Kidney epithelial cell (primary cell): ENCODE results near the gene NR0B1. TPM values are rescaled to one million over a fixed set of nuclear protein-coding genes. Genes with fewer than 3 reads are reported as not detected.

ENCODE experiments used
- DNase-seq: peaks from one replicate; pipeline ENCODE4 v3.0.0-alpha.2; 2010; ENCODE audit warnings: low read depth
- H3K27me3 ChIP-seq: 2 replicates; pipeline ENCODE4 v1.6.0; 2011; ENCODE audit warnings: low read length; ENCODE audit not compliant: control insufficient read depth, insufficient read depth
- H3K36me3 ChIP-seq: 2 replicates; pipeline ENCODE4 v1.5.1; 2011; ENCODE audit warnings: low read length; ENCODE audit not compliant: control insufficient read depth, insufficient read depth
- H3K4me3 ChIP-seq: 2 replicates; pipeline ENCODE4 v1.5.1; 2011; ENCODE audit warnings: low read depth, mild to moderate bottlenecking, control low read depth, low read length
- total RNA-seq: library from RNA; depleted of rRNA; stranded (reverse); fragments of >200 nt; gene quantifications from 2 replicates; pipeline ENCODE4 v1.2.3, GENCODE V29; 2015
- TF ChIP-seq, protein P1 (sequence below): IDR thresholded peaks from 2 replicates; pipeline ENCODE4 v1.5.1; 2011; ENCODE audit warnings: mild to moderate bottlenecking, moderate library complexity, low read length, control low read depth, inconsistent platforms; ENCODE audit not compliant: insufficient read depth, poor library complexity, severe bottlenecking

Gene NR0B1
- total RNA-seq, 1 donor from 2014 or later = 1.6 TPM

DNA sequence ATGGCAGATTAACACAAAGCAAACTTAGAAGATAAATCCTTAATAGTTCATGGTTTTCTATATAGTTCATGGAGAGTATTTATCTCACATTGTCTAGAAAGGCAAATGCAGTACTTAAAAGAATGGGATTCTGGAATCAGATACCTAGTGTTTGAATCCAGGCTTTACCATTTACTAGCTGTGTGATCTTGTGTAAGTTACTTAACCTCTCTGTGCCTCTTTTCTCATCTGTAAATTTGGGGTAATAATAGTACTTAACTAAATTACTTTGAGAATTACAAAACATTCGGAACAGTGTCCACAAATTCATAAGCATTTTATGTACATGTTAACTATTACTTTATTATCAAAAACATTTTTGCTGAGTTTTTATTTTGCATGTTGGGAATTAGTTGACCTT is 46.4 kb downstream of the NR0B1 start:
- no peaks in the 10 kb centered on the region for H3K36me3 ChIP-seq
- no peak overlapping the region for H3K4me3 ChIP-seq
- no peaks in the 10 kb centered on the region for H3K27me3 ChIP-seq
- no peak for DNase-seq
- TF ChIP-seq, protein P1, sequence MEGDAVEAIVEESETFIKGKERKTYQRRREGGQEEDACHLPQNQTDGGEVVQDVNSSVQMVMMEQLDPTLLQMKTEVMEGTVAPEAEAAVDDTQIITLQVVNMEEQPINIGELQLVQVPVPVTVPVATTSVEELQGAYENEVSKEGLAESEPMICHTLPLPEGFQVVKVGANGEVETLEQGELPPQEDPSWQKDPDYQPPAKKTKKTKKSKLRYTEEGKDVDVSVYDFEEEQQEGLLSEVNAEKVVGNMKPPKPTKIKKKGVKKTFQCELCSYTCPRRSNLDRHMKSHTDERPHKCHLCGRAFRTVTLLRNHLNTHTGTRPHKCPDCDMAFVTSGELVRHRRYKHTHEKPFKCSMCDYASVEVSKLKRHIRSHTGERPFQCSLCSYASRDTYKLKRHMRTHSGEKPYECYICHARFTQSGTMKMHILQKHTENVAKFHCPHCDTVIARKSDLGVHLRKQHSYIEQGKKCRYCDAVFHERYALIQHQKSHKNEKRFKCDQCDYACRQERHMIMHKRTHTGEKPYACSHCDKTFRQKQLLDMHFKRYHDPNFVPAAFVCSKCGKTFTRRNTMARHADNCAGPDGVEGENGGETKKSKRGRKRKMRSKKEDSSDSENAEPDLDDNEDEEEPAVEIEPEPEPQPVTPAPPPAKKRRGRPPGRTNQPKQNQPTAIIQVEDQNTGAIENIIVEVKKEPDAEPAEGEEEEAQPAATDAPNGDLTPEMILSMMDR = no peak

DNA sequence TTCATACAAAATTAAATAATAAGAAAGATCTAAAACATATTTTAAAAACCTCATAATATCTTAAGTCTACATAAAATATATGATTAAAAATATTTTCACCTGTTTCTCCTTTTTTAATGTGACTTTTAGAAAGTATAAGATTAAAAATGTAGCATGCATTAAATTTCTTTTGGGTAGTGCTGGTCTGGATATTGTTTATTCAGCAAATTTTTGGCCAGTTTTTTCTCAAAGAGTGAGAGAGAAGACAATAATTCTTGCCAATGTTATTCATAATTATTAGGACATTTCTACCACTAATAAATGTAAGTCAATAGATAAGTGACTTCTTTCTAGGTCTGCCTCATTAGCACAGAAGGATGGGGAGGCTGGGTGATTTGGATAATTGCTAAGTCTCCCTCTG is 48.2 kb downstream of the NR0B1 start:
- H3K4me3 ChIP-seq = no peak overlapping the region
- H3K36me3 ChIP-seq = no peaks in the 10 kb centered on the region
- DNase-seq = no peak
- H3K27me3 ChIP-seq = no peaks in the 10 kb centered on the region
- TF ChIP-seq, protein P1 = no peak

DNA sequence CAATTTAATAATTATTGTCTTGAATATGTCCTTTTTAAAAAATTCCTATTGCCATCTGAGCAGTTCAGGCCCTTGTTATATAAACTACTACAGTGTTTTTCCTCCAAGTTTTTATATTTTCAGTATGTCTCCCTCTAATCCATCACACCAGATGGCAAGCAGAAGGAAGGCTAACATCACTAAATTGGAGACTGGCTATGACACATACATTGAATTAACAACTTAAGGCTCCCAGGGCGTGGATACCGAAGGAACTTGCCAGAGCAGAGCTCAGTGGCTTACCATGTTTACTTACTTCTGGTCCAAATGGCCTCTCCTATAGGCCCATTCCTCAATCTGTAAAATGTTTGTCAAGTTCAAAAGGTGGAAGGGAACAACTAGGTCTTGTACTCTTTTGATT is 49.3 kb downstream of the NR0B1 start:
- DNase-seq = no peak
- no peak overlapping the region for H3K4me3 ChIP-seq
- no peaks in the 10 kb centered on the region for H3K27me3 ChIP-seq
- TF ChIP-seq, protein P1 = no peak
- H3K36me3 ChIP-seq = no peaks in the 10 kb centered on the region

Other genes with a start within 250 kb of the NR0B1 start
- gene MAGEB2, start 93.8 kb downstream of the NR0B1 start, total RNA-seq = not detected in 2 replicates
- not detected in 2 replicates for gene MAGEB3, start 78.7 kb downstream of the NR0B1 start, total RNA-seq
- gene MAGEB4, start 67.4 kb downstream of the NR0B1 start, total RNA-seq = not detected in 2 replicates
- gene MAGEB1, start 62.2 kb downstream of the NR0B1 start, total RNA-seq = not detected in 2 replicates